ENCODE measurements around the gene ZNF444.
"Not testable (repeated sequence)": the region's sequence is repeated elsewhere in the genome, so short reads cannot be mapped to it uniquely, and the experiment has no call there.

The ZNF444 gene

GRCh38 chr19:56148096-56148495 is 7.0 kb downstream of the ZNF444 start:
- DNase-seq, result no peak

- not testable (repeated sequence) for DNase-seq
Measured at GRCh38 chr19:56148955-56149655, 8.0 kb downstream of the ZNF444 start.

GRCh38 chr19:56149656-56150038 is 8.6 kb downstream of the ZNF444 start:
- DNase-seq, result no peak

GRCh38 chr19:56150358-56150757 is 9.3 kb downstream of the ZNF444 start:
- no peak for DNase-seq

GRCh38 chr19:56152644-56153043 is 11.6 kb downstream of the ZNF444 start:
- DNase-seq, result no peak

GRCh38 chr19:56153507-56153906 is 12.4 kb downstream of the ZNF444 start:
- no peak for DNase-seq

GRCh38 chr19:56155124-56155687 is 14.1 kb downstream of the ZNF444 start:
- DNase-seq, result no peak

- no peak for DNase-seq
Measured at GRCh38 chr19:56156768-56157167, 15.7 kb downstream of the ZNF444 start.

GRCh38 chr19:56158170-56158757 is 17.2 kb downstream of the ZNF444 start:
- no peak for DNase-seq

- no peak for DNase-seq
Measured at GRCh38 chr19:56159009-56159559, 18.0 kb downstream of the ZNF444 start.

- DNase-seq, result no peak
Measured at GRCh38 chr19:56159622-56160271, 18.7 kb downstream of the ZNF444 start.

- no peak for DNase-seq
Measured at GRCh38 chr19:56161534-56161933, 20.4 kb downstream of the ZNF444 start.

GRCh38 chr19:56162258-56162657 is 21.2 kb downstream of the ZNF444 start:
- no peak for DNase-seq

GRCh38 chr19:56163097-56163496 is 22.0 kb downstream of the ZNF444 start:
- DNase-seq, result no peak

- no peak for DNase-seq
Measured at GRCh38 chr19:56167064-56167578, 26.0 kb downstream of the ZNF444 start.

- no peak for DNase-seq
Measured at GRCh38 chr19:56170261-56170660, 29.2 kb downstream of the ZNF444 start.

GRCh38 chr19:56174086-56174485 is 33.0 kb downstream of the ZNF444 start:
- DNase-seq, result no peak

- DNase-seq, result no peak
Measured at GRCh38 chr19:56174550-56174949, 33.5 kb downstream of the ZNF444 start.

- DNase-seq, result not testable (repeated sequence)
Measured at GRCh38 chr19:56175861-56176307, 34.8 kb downstream of the ZNF444 start, which contains the start of gene GALP. TSS of gene GALP (plus strand) at chr19:56176008. CDS start at chr19:56177109, 1,101 bp downstream.

- DNase-seq, result not testable (repeated sequence)
Measured at GRCh38 chr19:56176310-56176709, 35.2 kb downstream of the ZNF444 start.

- DNase-seq, result no peak
Measured at GRCh38 chr19:56176881-56177280, 35.8 kb downstream of the ZNF444 start.

- no peak for DNase-seq
Measured at GRCh38 chr19:56177564-56178243, 36.6 kb downstream of the ZNF444 start.

GRCh38 chr19:56189785-56190184 is 48.7 kb downstream of the ZNF444 start:
- DNase-seq, result no peak
